Neural cell (in vitro differentiated cells): ENCODE measurements around the gene FXYD2. TPM values are rescaled to one million over a fixed set of nuclear protein-coding genes. Genes with fewer than 3 reads are reported as not detected.

Experiments
- H2AFZ ChIP-seq: fragments of 200-600, 300-800 bp; sonication (generic), shearing (Covaris generic); 2 replicates; pipeline ENCODE4 v1.6.0; 2014; ENCODE audit warnings: low read depth, mild to moderate bottlenecking, antibody characterized with exemption, low read length, moderate library complexity
- H3F3A ChIP-seq: fragments of 200-600 bp; shearing (Covaris generic); 2 replicates; pipeline ENCODE4 v1.6.1; 2016; ENCODE audit warnings: mild to moderate bottlenecking, moderate library complexity, mixed read lengths, antibody characterized with exemption, low read length; ENCODE audit not compliant: insufficient read depth, poor library complexity, severe bottlenecking
- H3K27ac ChIP-seq: fragments of 200-600, 300-800 bp; sonication (generic), shearing (Covaris generic); 2 replicates; pipeline ENCODE4 v1.5.1; 2014; ENCODE audit warnings: mild to moderate bottlenecking, low read length, moderate library complexity
- H3K27me3 ChIP-seq: fragments of 300-800, 200-600 bp; sonication (generic), shearing (Covaris generic); 2 replicates; pipeline ENCODE4 v1.6.0; 2014; ENCODE audit warnings: mild to moderate bottlenecking, low read depth, low read length, moderate library complexity; ENCODE audit not compliant: insufficient read depth
- H3K36me3 ChIP-seq: fragments of 300-800, 200-600 bp; sonication (generic), shearing (Covaris generic); 2 replicates; pipeline ENCODE4 v1.5.1; 2014; ENCODE audit warnings: mild to moderate bottlenecking, antibody characterized with exemption, low read length, moderate library complexity; ENCODE audit not compliant: insufficient read depth
- H3K4me2 ChIP-seq: fragments of 300-800, 200-600 bp; sonication (generic), shearing (Covaris generic); 2 replicates; pipeline ENCODE4 v1.6.0; 2014; ENCODE audit warnings: mild to moderate bottlenecking, low read length
- H3K4me3 ChIP-seq: fragments of 300-800, 200-600 bp; sonication (generic), shearing (Covaris generic); 2 replicates; pipeline ENCODE4 v1.5.1; 2014; ENCODE audit warnings: mild to moderate bottlenecking, low read length, moderate library complexity
- H3K79me2 ChIP-seq: fragments of 200-600 bp; shearing (Covaris generic); replicated peaks from 2 replicates; pipeline ENCODE4 v1.6.0; 2014; ENCODE audit warnings: mild to moderate bottlenecking, low read length, moderate library complexity; ENCODE audit not compliant: insufficient read depth
- H3K9ac ChIP-seq: fragments of 300-800, 200-600 bp; sonication (generic), shearing (Covaris generic); 2 replicates; pipeline ENCODE4 v1.6.1; 2016; ENCODE audit warnings: mild to moderate bottlenecking, low read length, mixed read lengths
- H3K9me2 ChIP-seq: fragments of 200-600 bp; shearing (Covaris generic); 2 replicates; pipeline ENCODE4 v1.6.1; 2016; ENCODE audit warnings: mild to moderate bottlenecking, low read length, mixed read lengths; ENCODE audit not compliant: insufficient read depth
- H3K9me3 ChIP-seq: fragments of 200-600, 300-800 bp; sonication (generic), shearing (Covaris generic); 2 replicates; pipeline ENCODE4 v1.6.1; 2016; ENCODE audit warnings: mild to moderate bottlenecking, mixed run types, low read length, moderate library complexity, mixed read lengths
- H4K20me1 ChIP-seq: fragments of 200-600 bp; shearing (Covaris generic); 2 replicates; pipeline ENCODE4 v1.6.1; 2016; ENCODE audit warnings: mild to moderate bottlenecking, mixed run types; ENCODE audit not compliant: insufficient read depth
- CTCF ChIP-seq: fragments of 450-650 bp; IDR thresholded peaks from 2 replicates; pipeline ENCODE4 v1.5.1; 2014; ENCODE audit warnings: antibody characterized with exemption, mild to moderate bottlenecking, moderate library complexity; ENCODE audit not compliant: poor library complexity, severe bottlenecking
- EP300 ChIP-seq: fragments of 450-650 bp; conservative IDR thresholded peaks from 2 replicates; pipeline ENCODE4 v1.6.1; 2014; ENCODE audit warnings: antibody characterized with exemption, mild to moderate bottlenecking, moderate library complexity; ENCODE audit not compliant: poor library complexity, severe bottlenecking
- EZH2 ChIP-seq: fragments of 200-600, 300-800 bp; shearing (Covaris generic), sonication (generic); IDR thresholded peaks from 2 replicates; pipeline ENCODE4 v1.6.1; 2014; ENCODE audit warnings: antibody characterized with exemption, low read length, borderline replicate concordance, mild to moderate bottlenecking; ENCODE audit not compliant: insufficient read depth, poor library complexity, severe bottlenecking
- MXI1 ChIP-seq: fragments of 450-650 bp; conservative IDR thresholded peaks from 2 replicates; pipeline ENCODE4 v1.6.1; 2014; ENCODE audit warnings: antibody characterized with exemption, mild to moderate bottlenecking; ENCODE audit not compliant: poor library complexity, severe bottlenecking
- POLR2AphosphoS5 ChIP-seq: IDR thresholded peaks from 2 replicates; pipeline ENCODE4 v1.6.1; 2012
- RAD21 ChIP-seq: fragments of 450-650 bp; conservative IDR thresholded peaks from 2 replicates; pipeline ENCODE4 v1.6.1; 2014; ENCODE audit warnings: antibody characterized with exemption, mild to moderate bottlenecking, moderate library complexity
- REST ChIP-seq: IDR thresholded peaks from 2 replicates; pipeline ENCODE4 v1.6.1; 2012; ENCODE audit warnings: borderline replicate concordance
- SMC3 ChIP-seq: fragments of 450-650 bp; conservative IDR thresholded peaks from 2 replicates; pipeline ENCODE4 v1.6.1; 2014; ENCODE audit warnings: antibody characterized with exemption, mild to moderate bottlenecking, moderate library complexity; ENCODE audit not compliant: poor library complexity
- TAF1 ChIP-seq: IDR thresholded peaks from 2 replicates; pipeline ENCODE4 v1.6.1; 2012; ENCODE audit warnings: low read depth
- polyA plus RNA-seq: library from polyadenylated mRNA; depleted of rRNA; stranded (reverse); fragments of >200 nt; gene quantifications from 2 replicates; pipeline ENCODE4 v1.2.3, GENCODE V29; 2014

The FXYD2 gene
- polyA plus RNA-seq, 1 donor from 2014 or later, result 4.8 TPM

DNA sequence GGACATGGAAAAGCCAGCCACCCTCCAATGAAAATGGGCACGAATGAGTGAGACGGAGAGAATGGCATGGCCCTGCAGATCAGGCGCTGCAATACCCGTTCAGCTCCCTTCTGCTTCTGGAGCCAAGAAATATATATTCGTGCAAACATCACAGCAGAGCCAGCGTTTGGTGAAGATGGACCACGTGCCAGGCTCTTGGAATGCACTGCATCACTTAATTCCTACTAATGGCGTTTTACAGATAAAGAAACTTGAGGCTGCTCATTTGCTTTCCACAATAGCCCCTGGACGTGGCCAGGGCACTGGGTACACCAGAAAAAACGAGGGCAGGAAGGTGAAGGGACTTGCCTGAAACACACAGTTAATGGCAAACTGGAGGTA lies 1.6 kb upstream of the FXYD2 start:
- no peaks in the 10 kb centered on the region for H3K9me3 ChIP-seq
- H4K20me1 ChIP-seq, result no peaks in the 10 kb centered on the region
- H3K27ac ChIP-seq, result no peak overlapping the region
- H2AFZ ChIP-seq, result no peak overlapping the region
- H3K4me3 ChIP-seq, result no peak overlapping the region
- no peak overlapping the region for H3K9ac ChIP-seq
- no peaks in the 10 kb centered on the region for H3K9me2 ChIP-seq
- no peaks in the 10 kb centered on the region for H3K27me3 ChIP-seq
- H3F3A ChIP-seq, result no peaks in the 10 kb centered on the region
- H3K4me2 ChIP-seq, result no peak overlapping the region
- H3K79me2 ChIP-seq, result no peaks in the 10 kb centered on the region
- TF ChIP-seq SMC3 (no peak), POLR2AphosphoS5 (no peak), MXI1 (no peak), CTCF (no peak), REST (no peak), EP300 (no peak), RAD21 (no peak), TAF1 (no peak), EZH2 (no peak)
- H3K36me3 ChIP-seq, result no peaks in the 10 kb centered on the region

- Histone ChIP-seq H3K4me2 (no peak overlapping the region), H3K9ac (no peak overlapping the region), H2AFZ (no peak overlapping the region), H3K27me3 (no peaks in the 10 kb centered on the region), H3K36me3 (no peaks in the 10 kb centered on the region), H3K9me2 (no peaks in the 10 kb centered on the region), H3K9me3 (no peaks in the 10 kb centered on the region), H3K4me3 (no peak overlapping the region), H3F3A (no peaks in the 10 kb centered on the region), H4K20me1 (no peaks in the 10 kb centered on the region), H3K27ac (no peak overlapping the region), H3K79me2 (no peaks in the 10 kb centered on the region)
- TF ChIP-seq REST, result no peak
- TF ChIP-seq TAF1, result no peak
- TF ChIP-seq CTCF, result no peak
- TF ChIP-seq EP300, result no peak
- no peak for TF ChIP-seq RAD21
- TF ChIP-seq EZH2, result no peak
- TF ChIP-seq SMC3, result no peak
- TF ChIP-seq POLR2AphosphoS5, result no peak
- no peak for TF ChIP-seq MXI1
Observed at GRCh38 chr11:117825538-117826189, 1.1 kb upstream of the FXYD2 start.
